GM19324 (cell line): Measurements from ENCODE around the gene PHAF1.
"Not testable (repeated sequence)": the region's sequence is repeated elsewhere in the genome, so short reads cannot be mapped to it uniquely, and the experiment has no call there.

Source experiments
- ATAC-seq: cut with Tn5 transposase; IDR thresholded peaks from one replicate; pipeline ENCODE4 v1.9.1; 2021; ENCODE audit warnings: mild to moderate bottlenecking, moderate library complexity; ENCODE audit not compliant: unreplicated experiment, low FRiP score

The PHAF1 gene

GRCh38 chr16:67104061-67104460 lies 5.7 kb upstream of the PHAF1 start:
- ATAC-seq = no peak

GRCh38 chr16:67104845-67105244 lies 4.9 kb upstream of the PHAF1 start:
- no peak for ATAC-seq

- no peak for ATAC-seq
These were observed 4.5 kb upstream of the PHAF1 start for GRCh38 chr16:67105246-67105645.

- no peak for ATAC-seq
These were observed 3.9 kb upstream of the PHAF1 start for GRCh38 chr16:67105881-67106280.

GRCh38 chr16:67108489-67108888 lies 1.3 kb upstream of the PHAF1 start:
- no peak for ATAC-seq

- no peak for ATAC-seq
These were observed 772 bp upstream of the PHAF1 start for GRCh38 chr16:67108931-67109406.

GRCh38 chr16:67111951-67112444 lies 2.3 kb downstream of the PHAF1 start:
- no peak for ATAC-seq

GRCh38 chr16:67112591-67113399 lies 3.1 kb downstream of the PHAF1 start:
- ATAC-seq = no peak

- no peak for ATAC-seq
These were observed 5.1 kb downstream of the PHAF1 start for GRCh38 chr16:67114793-67115192.

GRCh38 chr16:67115639-67116038 lies 5.9 kb downstream of the PHAF1 start:
- no peak for ATAC-seq

GRCh38 chr16:67116388-67117311 lies 6.9 kb downstream of the PHAF1 start:
- ATAC-seq = no peak

- no peak for ATAC-seq
These were observed 8.0 kb downstream of the PHAF1 start for GRCh38 chr16:67117716-67118115.

GRCh38 chr16:67120025-67120424 lies 10.3 kb downstream of the PHAF1 start:
- no peak for ATAC-seq

- not testable (repeated sequence) for ATAC-seq
These were observed 13.1 kb downstream of the PHAF1 start for GRCh38 chr16:67122799-67123198.

- ATAC-seq = no peak
These were observed 18.7 kb downstream of the PHAF1 start for GRCh38 chr16:67128417-67128816.

- ATAC-seq = no peak
These were observed 19.1 kb downstream of the PHAF1 start for GRCh38 chr16:67128887-67129286.

GRCh38 chr16:67129422-67129821 lies 19.7 kb downstream of the PHAF1 start:
- no peak for ATAC-seq

- ATAC-seq = no peak
These were observed 27.9 kb downstream of the PHAF1 start for GRCh38 chr16:67137605-67138004.

GRCh38 chr16:67141391-67141790 lies 31.6 kb downstream of the PHAF1 start:
- ATAC-seq = no peak

GRCh38 chr16:67142342-67142741 lies 32.6 kb downstream of the PHAF1 start:
- no peak for ATAC-seq

- ATAC-seq = no peak
These were observed 35.2 kb downstream of the PHAF1 start for GRCh38 chr16:67144943-67145342.
